ENCODE data around the gene XRCC1.

The XRCC1 gene

GRCh38 chr19:43505941-43506340, 69.4 kb downstream of the XRCC1 start:
- no peak for TF ChIP-seq ZFX (IDR thresholded peaks at IDR 0.05; ENCODE audit: borderline replicate concordance)
- no peak for TF ChIP-seq CTCF (IDR thresholded peaks at IDR 0.05)
- no peak overlapping the region for H3K27ac ChIP-seq

- H3K27ac ChIP-seq = peak overlapping the region; percentile 68
- no peak for TF ChIP-seq ZFX (IDR thresholded peaks at IDR 0.05; ENCODE audit: borderline replicate concordance)
- no peak for TF ChIP-seq CTCF (IDR thresholded peaks at IDR 0.05)
Measured at GRCh38 chr19:43505186-43505456, 70.2 kb downstream of the XRCC1 start.

- TF ChIP-seq CTCF (IDR thresholded peaks at IDR 0.05) (peak; percentile 33; the same call in 1 of the 2 replicates), ZFX (IDR thresholded peaks at IDR 0.05; ENCODE audit: borderline replicate concordance) (no peak)
- peak within 1 kb of the TSS; percentile 68 for H3K27ac ChIP-seq
Measured at GRCh38 chr19:43504426-43505185, 70.7 kb downstream of the XRCC1 start, which contains the start of gene PHLDB3. Gene PHLDB3 (minus strand): TSS chr19:43504746. CDS start chr19:43504118, 628 bp downstream.

GRCh38 chr19:43503501-43504425, 71.6 kb downstream of the XRCC1 start:
- H3K27ac ChIP-seq = peak overlapping the region; percentile 68
- TF ChIP-seq ZFX (IDR thresholded peaks at IDR 0.05; ENCODE audit: borderline replicate concordance) = no peak
- peak; percentile 64 for TF ChIP-seq CTCF (IDR thresholded peaks at IDR 0.05)

- no peak for TF ChIP-seq ZFX (IDR thresholded peaks at IDR 0.05; ENCODE audit: borderline replicate concordance)
- no peak overlapping the region for H3K27ac ChIP-seq
Measured at GRCh38 chr19:43502419-43502976, 72.8 kb downstream of the XRCC1 start.

GRCh38 chr19:43501661-43502418, 73.5 kb downstream of the XRCC1 start:
- no peak overlapping the region for H3K27ac ChIP-seq

More at GRCh38 chr19:43501661-43502418, 73.5 kb downstream of the XRCC1 start:
- TF ChIP-seq ZFX (IDR thresholded peaks at IDR 0.05; ENCODE audit: borderline replicate concordance) = no peak
- TF ChIP-seq CTCF (IDR thresholded peaks at IDR 0.05) = no peak

Measured in 22Rv1 (cell line).